GM23248 (cell line): ENCODE measurements around the gene ASB1. TPM values are rescaled to one million over a fixed set of nuclear protein-coding genes. Genes with fewer than 3 reads are reported as not detected.
A peak's percentile ranks its signal among the peaks of the same experiment; 100 is the strongest.

ENCODE experiments used
- DNase-seq: peaks from one replicate; pipeline ENCODE4 v3.0.0-alpha.2; 2015
- H2AFZ ChIP-seq: fragments of 200-600 bp; sonication (generic); 2 replicates; pipeline ENCODE4 v1.6.1; 2016; ENCODE audit warnings: antibody characterized with exemption
- H3F3A ChIP-seq: fragments of 200-600 bp; sonication (generic); 2 replicates; pipeline ENCODE4 v1.6.1; 2016; ENCODE audit warnings: mild to moderate bottlenecking, antibody characterized with exemption, mixed run types; ENCODE audit not compliant: insufficient read depth
- H3K27ac ChIP-seq: fragments of 200-600 bp; sonication (generic); 2 replicates; pipeline ENCODE4 v1.5.1; 2016; ENCODE audit warnings: mild to moderate bottlenecking
- H3K27me3 ChIP-seq: fragments of 200-600 bp; sonication (generic); replicated peaks from 2 replicates; pipeline ENCODE4 v1.6.1; 2016; ENCODE audit warnings: mild to moderate bottlenecking; ENCODE audit not compliant: insufficient read depth
- H3K36me3 ChIP-seq: fragments of 200-600 bp; sonication (generic); 2 replicates; pipeline ENCODE4 v1.6.1; 2016; ENCODE audit warnings: low read depth, mild to moderate bottlenecking
- H3K4me1 ChIP-seq: fragments of 200-600 bp; sonication (generic); 2 replicates; pipeline ENCODE4 v1.6.1; 2016; ENCODE audit warnings: mild to moderate bottlenecking; ENCODE audit not compliant: insufficient read depth
- H3K4me2 ChIP-seq: fragments of 200-600 bp; sonication (generic); one replicate; pipeline ENCODE4 v1.6.1; 2016; ENCODE audit warnings: mild to moderate bottlenecking; ENCODE audit not compliant: unreplicated experiment
- H3K4me3 ChIP-seq: fragments of 200-600 bp; sonication (generic); 2 replicates; pipeline ENCODE4 v1.5.1; 2016; ENCODE audit warnings: mild to moderate bottlenecking
- H3K79me2 ChIP-seq: fragments of 200-600 bp; sonication (generic); 2 replicates; pipeline ENCODE4 v1.6.1; 2016; ENCODE audit warnings: mild to moderate bottlenecking; ENCODE audit not compliant: insufficient read depth
- H3K9ac ChIP-seq: fragments of 200-600 bp; sonication (generic); 2 replicates; pipeline ENCODE4 v1.6.1; 2016; ENCODE audit warnings: mild to moderate bottlenecking
- H3K9me2 ChIP-seq: fragments of 200-600 bp; sonication (generic); 2 replicates; pipeline ENCODE4 v1.6.1; 2016; ENCODE audit warnings: mixed run types, mild to moderate bottlenecking, moderate library complexity; ENCODE audit not compliant: insufficient read depth
- H3K9me3 ChIP-seq: fragments of 200-600 bp; sonication (generic); one replicate; pipeline ENCODE4 v1.6.1; 2017; ENCODE audit warnings: low read depth
- H4K20me1 ChIP-seq: fragments of 200-600 bp; sonication (generic); 2 replicates; pipeline ENCODE4 v1.6.0; 2016; ENCODE audit not compliant: insufficient read depth
- EZH2 ChIP-seq: fragments of 200-600 bp; sonication (generic); IDR thresholded peaks from 2 replicates; pipeline ENCODE4 v1.6.1; 2018; ENCODE audit warnings: antibody characterized with exemption, mild to moderate bottlenecking; ENCODE audit not compliant: insufficient read depth, poor library complexity, severe bottlenecking
- EZH2phosphoT487 ChIP-seq: fragments of 200-600 bp; sonication (generic); IDR thresholded peaks from 2 replicates; pipeline ENCODE4 v1.6.1; 2018; ENCODE audit warnings: antibody characterized with exemption, moderate library complexity, mild to moderate bottlenecking, low read depth; ENCODE audit not compliant: insufficient read depth
- WGBS, 2 experiments: methylation state at CpG; one replicate each; pipeline ENCODE4 v1.1.6; 2015 to 2017; ENCODE audit warnings: low lambda C conversion rate in 2 of 2, low coverage in 1 of 2; ENCODE audit errors: missing lambda C conversion rate in 2 of 2; 5-methylcytosine and 5-hydroxymethylcytosine counted together
- in situ Hi-C: fragments of 300-500 bp; cut with MboI; formaldehyde crosslinking; loops from 2 replicates; pipeline ENCODE4 v1.15.0; 2020
- polyA plus RNA-seq: library from polyadenylated mRNA; unstranded; fragments of >200 nt; fragmentation: Nextera tagmentation; extraction: Ambion mirVana; gene quantifications from 2 replicates; pipeline ENCODE4 v1.2.1, GENCODE V29; 2016
- total RNA-seq: library from RNA; depleted of rRNA; stranded (reverse); fragments of >200 nt; shearing (Covaris generic); gene quantifications from 2 replicates; pipeline ENCODE4 v1.2.3, GENCODE V29; 2014

The ASB1 gene
- total and polyA plus RNA-seq, 2 experiments from 2014 or later, result 35.3 to 35.5 TPM

- Histone ChIP-seq H3K9me2 (no peaks in the 10 kb centered on the region), H3K79me2 (peaks cover 5% of the 10 kb centered on the region), H3K4me2 (no peak overlapping the region), H3K9me3 (no peaks in the 10 kb centered on the region), H3F3A (peaks cover 36% of the 10 kb centered on the region), H3K4me3 (no peak overlapping the region), H3K36me3 (peaks cover 6% of the 10 kb centered on the region), H2AFZ (no peak overlapping the region), H3K27me3 (no peaks in the 10 kb centered on the region), H3K27ac (no peak overlapping the region), H3K9ac (no peak overlapping the region), H3K4me1 (peaks cover 19% of the 10 kb centered on the region), H4K20me1 (no peaks in the 10 kb centered on the region)
- in situ Hi-C loops, result no loop called here
- no peak for DNase-seq
- TF ChIP-seq EZH2, result no peak
- WGBS, 2 experiments, result 94 to 97% methylated on average over 10 of the region's 10 CpGs
Observed at GRCh38 chr2:238456970-238457926, 30.5 kb downstream of the ASB1 start.

DNA sequence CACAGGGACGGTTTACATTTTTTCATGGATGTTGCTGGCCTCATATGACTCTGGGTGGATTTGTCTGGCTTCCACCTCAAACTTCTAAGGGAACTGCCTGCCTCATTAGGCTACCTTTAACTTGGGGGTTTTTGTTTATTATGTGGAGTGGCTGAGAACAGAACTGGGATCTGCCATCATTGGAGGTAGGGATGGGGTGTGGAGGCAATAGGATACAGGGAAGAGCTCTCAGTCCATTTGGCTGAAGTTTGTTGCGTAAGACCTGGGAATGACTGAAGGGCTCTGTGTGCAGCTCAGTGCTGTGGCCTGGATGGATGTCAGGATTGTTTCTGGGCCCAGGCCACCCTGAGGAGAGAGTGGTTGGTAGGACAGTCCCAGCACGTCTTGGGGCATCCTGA lies 31.2 kb downstream of the ASB1 start:
- no peak overlapping the region for H3K4me3 ChIP-seq
- H3K9me2 ChIP-seq, result no peaks in the 10 kb centered on the region
- no peaks in the 10 kb centered on the region for H3K79me2 ChIP-seq
- 60 to 71% methylated on average over 3 of the region's 3 CpGs for WGBS, 2 experiments
- no peaks in the 10 kb centered on the region for H3K27me3 ChIP-seq
- H3K4me1 ChIP-seq, result peaks cover 19% of the 10 kb centered on the region
- H2AFZ ChIP-seq, result no peak overlapping the region
- peak; percentile 48 for DNase-seq
- H3K9ac ChIP-seq, result no peak overlapping the region
- H4K20me1 ChIP-seq, result no peaks in the 10 kb centered on the region
- no peak overlapping the region for H3K4me2 ChIP-seq
- no peak for TF ChIP-seq EZH2phosphoT487
- TF ChIP-seq EZH2, result no peak
- peaks cover 36% of the 10 kb centered on the region for H3F3A ChIP-seq
- in situ Hi-C loops, result no loop called here
- H3K36me3 ChIP-seq, result no peaks in the 10 kb centered on the region
- H3K27ac ChIP-seq, result peak overlapping the region; percentile 56; the same call in 1 of the 2 replicates
- no peaks in the 10 kb centered on the region for H3K9me3 ChIP-seq

DNA sequence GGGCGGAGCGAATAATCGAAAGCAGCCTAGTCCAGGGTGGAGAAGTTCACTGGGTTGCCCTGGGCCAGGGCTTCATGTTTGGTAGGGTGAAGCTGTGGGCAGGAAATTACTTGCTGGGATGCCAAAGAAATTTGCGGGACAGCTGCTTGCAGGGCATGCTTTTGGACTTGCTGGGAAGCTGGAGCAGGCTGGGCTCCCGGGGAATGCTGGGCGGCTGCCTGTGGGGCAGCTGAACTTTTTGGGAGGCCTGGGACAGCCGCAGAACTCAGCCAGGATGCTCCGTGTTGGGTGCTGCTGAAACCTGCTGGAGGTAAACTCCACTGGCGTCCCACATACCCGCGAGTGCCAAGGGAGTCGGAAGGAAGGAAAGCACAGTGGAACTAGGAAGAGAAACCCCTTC lies 31.9 kb downstream of the ASB1 start:
- Histone ChIP-seq H3K36me3 (no peaks in the 10 kb centered on the region), H3K9me3 (no peaks in the 10 kb centered on the region), H3K4me3 (no peak overlapping the region), H3K27me3 (no peaks in the 10 kb centered on the region), H3K79me2 (no peaks in the 10 kb centered on the region), H3K4me1 (peaks cover 19% of the 10 kb centered on the region), H3F3A (peaks cover 36% of the 10 kb centered on the region), H3K9me2 (no peaks in the 10 kb centered on the region), H3K4me2 (peak overlapping the region; percentile 48), H4K20me1 (no peaks in the 10 kb centered on the region), H3K27ac (peak overlapping the region; percentile 56), H3K9ac (peak overlapping the region; percentile 45), H2AFZ (no peak overlapping the region)
- 6 to 12% methylated on average over 12 of the region's 12 CpGs for WGBS, 2 experiments
- in situ Hi-C loops, result no loop called here
- no peak for TF ChIP-seq EZH2phosphoT487
- no peak for TF ChIP-seq EZH2
- peak; percentile 49 for DNase-seq

- Histone ChIP-seq H3K79me2 (no peaks in the 10 kb centered on the region), H3K27ac (peak overlapping the region; percentile 56), H3K9ac (peak overlapping the region; percentile 45), H3K27me3 (no peaks in the 10 kb centered on the region), H3K4me2 (peak overlapping the region; percentile 48), H4K20me1 (no peaks in the 10 kb centered on the region), H2AFZ (no peak overlapping the region), H3K9me3 (no peaks in the 10 kb centered on the region), H3F3A (peaks cover 36% of the 10 kb centered on the region), H3K9me2 (no peaks in the 10 kb centered on the region), H3K4me3 (no peak overlapping the region), H3K4me1 (peaks cover 19% of the 10 kb centered on the region), H3K36me3 (no peaks in the 10 kb centered on the region)
- no peak for TF ChIP-seq EZH2phosphoT487
- TF ChIP-seq EZH2, result no peak
- peak; percentile 84 for DNase-seq
- in situ Hi-C loops, result no loop called here
- WGBS, 2 experiments, result 30% methylated on average over 7 to 8 of the region's 8 CpGs
Observed at GRCh38 chr2:238459081-238459629, 32.4 kb downstream of the ASB1 start.
